HepG2 (cell line): ENCODE data around the gene TMCC1. TPM values are rescaled to one million over a fixed set of nuclear protein-coding genes. Genes with fewer than 3 reads are reported as not detected.
A peak's percentile ranks its signal among the peaks of the same experiment; 100 is the strongest.

Experiments
- CC2D1A ChIP-seq: sonication (generic); formaldehyde crosslinking; IDR thresholded peaks from 2 replicates; pipeline ENCODE4 v1.8.1; 2023; ENCODE audit warnings: mild to moderate bottlenecking, missing genetic modification reagents
- CHD4 ChIP-seq: fragments of 200-600 bp; sonication (generic); IDR thresholded peaks from 2 replicates; pipeline ENCODE4 v1.7.0; 2017; ENCODE audit warnings: mild to moderate bottlenecking, low read length, borderline replicate concordance
- EP300 ChIP-seq, 3 experiments: sonication (generic) in 1 of 3; formaldehyde crosslinking in 1 of 3; IDR thresholded peaks; 2 replicates each; pipeline versions ENCODE4 v1.5.1 to v1.6.1; 2011 to 2020; ENCODE audit warnings: low read depth in 2 of 3, low read length in 2 of 3, borderline replicate concordance in 1 of 3, improper control_type of control experiment in 1 of 3, mild to moderate bottlenecking in 1 of 3, missing genetic modification reagents in 1 of 3, moderate library complexity in 1 of 3
- HNRNPK ChIP-seq: fragments of 200-400 bp; formaldehyde crosslinking; IDR thresholded peaks from 2 replicates; pipeline ENCODE4 v1.6.1; 2018; ENCODE audit warnings: low read length, low read depth, moderate library complexity, mild to moderate bottlenecking; ENCODE audit not compliant: poor library complexity, severe bottlenecking
- KLF6 ChIP-seq: IDR thresholded peaks from 2 replicates; pipeline ENCODE4 v1.8.0; 2016; ENCODE audit warnings: missing biosample characterization, missing genetic modification reagents
- LCORL ChIP-seq, 2 experiments: fragments of 450-650 bp in 1 of 2; sonication (generic) in 1 of 2; formaldehyde crosslinking in 1 of 2; IDR thresholded peaks; 2 replicates each; pipeline versions ENCODE4 v1.5.0 to v1.6.1; 2017 to 2020; ENCODE audit warnings: antibody characterized with exemption in 1 of 2, missing genetic modification reagents in 1 of 2
- MIER2 ChIP-seq: IDR thresholded peaks from 2 replicates; pipeline ENCODE4 v1.6.1; 2016; ENCODE audit warnings: missing biosample characterization, missing genetic modification reagents
- MXD4 ChIP-seq: IDR thresholded peaks from 2 replicates; pipeline ENCODE4 v1.6.1; 2016; ENCODE audit warnings: mild to moderate bottlenecking, missing biosample characterization, missing genetic modification reagents
- NFKBIZ ChIP-seq: IDR thresholded peaks from 2 replicates; pipeline ENCODE4 v1.6.1; 2018; ENCODE audit warnings: missing genetic modification reagents, missing compliant biosample characterization
- RARG ChIP-seq: sonication (generic); formaldehyde crosslinking; IDR thresholded peaks from 2 replicates; pipeline ENCODE4 v1.4.0; 2020; ENCODE audit warnings: low read depth, mild to moderate bottlenecking, missing genetic modification reagents
- RXRB ChIP-seq: IDR thresholded peaks from 2 replicates; pipeline ENCODE4 v1.6.1; 2016; ENCODE audit warnings: borderline replicate concordance, missing genetic modification reagents, missing compliant biosample characterization
- ZFP37 ChIP-seq: sonication (generic); formaldehyde crosslinking; IDR thresholded peaks from 2 replicates; pipeline ENCODE4 v1.4.0; 2020; ENCODE audit warnings: missing genetic modification reagents, borderline replicate concordance
- ZFP82 ChIP-seq: sonication (generic); formaldehyde crosslinking; IDR thresholded peaks from 2 replicates; pipeline ENCODE4 v1.5.1; 2020; ENCODE audit warnings: mild to moderate bottlenecking, missing genetic modification reagents, borderline replicate concordance
- ZNF44 ChIP-seq: sonication (generic); formaldehyde crosslinking; IDR thresholded peaks from 2 replicates; pipeline ENCODE4 v1.5.1; 2020; ENCODE audit warnings: mild to moderate bottlenecking, missing genetic modification reagents
- ZNF562 ChIP-seq: sonication (generic); formaldehyde crosslinking; IDR thresholded peaks from 2 replicates; pipeline ENCODE4 v1.8.0; 2022; ENCODE audit warnings: missing genetic modification reagents, borderline replicate concordance
- polyA plus RNA-seq, 8 experiments: library from polyadenylated mRNA; depleted of rRNA in 3 of 8; stranded (reverse) in 7 of 8; unstranded in 1 of 8; fragments of >200 nt; fragmentation: Illumina TruSeq in 4 of 8; extraction: Trizol in 4 of 8; gene quantifications; 2 replicates each; pipeline versions ENCODE4 v1.2.1 to v1.2.3, GENCODE V29; 2011 to 2016; ENCODE audit warnings: low read depth in 4 of 8, missing spikeins in 1 of 8, mixed read lengths in 1 of 8; ENCODE audit not compliant: insufficient read depth in 1 of 8
- total RNA-seq, 5 experiments: library from RNA; depleted of rRNA; stranded (reverse); fragments of >200 nt; fragmentation: Illumina TruSeq; extraction: Trizol; gene quantifications; 2 replicates each; pipeline ENCODE4 v1.2.3, GENCODE V29; 2016; ENCODE audit warnings: low read depth in 1 of 5
- TF ChIP-seq, protein P1 (sequence below): sonication (generic); formaldehyde crosslinking; IDR thresholded peaks from one replicate; pipeline ENCODE4 v1.5.1; 2020; ENCODE audit warnings: mild to moderate bottlenecking, missing genetic modification reagents; ENCODE audit errors: not compliant biosample characterization
- TF ChIP-seq, protein P2 (sequence below): sonication (generic); formaldehyde crosslinking; IDR thresholded peaks from 2 replicates; pipeline ENCODE4 v1.8.0; 2022; ENCODE audit warnings: missing genetic modification reagents, mild to moderate bottlenecking, inconsistent platforms, borderline replicate concordance
- TF ChIP-seq, protein P3 (sequence below): sonication (generic); formaldehyde crosslinking; conservative IDR thresholded peaks from 2 replicates; pipeline ENCODE4 v1.5.0; 2020; ENCODE audit warnings: missing genetic modification reagents

The TMCC1 gene
- total and polyA plus RNA-seq, 2 of the 13 experiments (the other 11 are each of a cell fraction or from before 2014, with no cell fraction given), result 12.1 to 264 TPM

DNA sequence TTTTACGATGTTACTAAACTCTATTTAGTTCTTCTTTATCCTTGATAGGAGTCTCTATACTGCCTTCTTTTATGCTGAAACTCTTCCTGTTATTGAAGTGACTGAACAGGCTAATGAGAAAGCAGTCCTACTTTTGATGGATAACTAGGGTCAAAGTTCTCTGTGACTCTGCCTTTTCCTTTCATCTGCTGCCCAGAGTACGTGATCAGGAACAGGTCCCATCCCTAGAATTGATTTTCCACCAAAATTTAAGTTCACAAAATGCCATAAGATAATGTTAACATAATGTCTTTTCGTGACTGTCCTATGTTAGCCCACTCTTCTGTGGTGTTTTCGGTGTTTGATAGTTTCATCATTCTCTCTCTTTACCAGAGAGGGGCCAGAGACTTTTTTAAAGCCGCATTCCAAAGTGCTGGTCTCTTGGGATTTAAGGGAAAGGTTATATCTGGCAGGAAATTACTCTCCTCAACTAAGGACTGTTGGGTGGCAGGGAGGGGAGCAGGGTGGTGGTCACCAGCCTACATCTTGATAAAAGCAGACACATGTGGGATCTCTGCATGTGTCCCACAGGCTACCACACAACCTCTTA, 236.8 kb downstream of the TMCC1 start (continued):
- TF ChIP-seq LCORL (IDR thresholded peaks at IDR 0.05), result peak; percentile 93
- peak; percentile 99 for TF ChIP-seq LCORL (CRISPR knock-in tag; IDR thresholded peaks at IDR 0.05)
- no peak for TF ChIP-seq ZFP82 (CRISPR knock-in tag)
- TF ChIP-seq, protein P1, sequence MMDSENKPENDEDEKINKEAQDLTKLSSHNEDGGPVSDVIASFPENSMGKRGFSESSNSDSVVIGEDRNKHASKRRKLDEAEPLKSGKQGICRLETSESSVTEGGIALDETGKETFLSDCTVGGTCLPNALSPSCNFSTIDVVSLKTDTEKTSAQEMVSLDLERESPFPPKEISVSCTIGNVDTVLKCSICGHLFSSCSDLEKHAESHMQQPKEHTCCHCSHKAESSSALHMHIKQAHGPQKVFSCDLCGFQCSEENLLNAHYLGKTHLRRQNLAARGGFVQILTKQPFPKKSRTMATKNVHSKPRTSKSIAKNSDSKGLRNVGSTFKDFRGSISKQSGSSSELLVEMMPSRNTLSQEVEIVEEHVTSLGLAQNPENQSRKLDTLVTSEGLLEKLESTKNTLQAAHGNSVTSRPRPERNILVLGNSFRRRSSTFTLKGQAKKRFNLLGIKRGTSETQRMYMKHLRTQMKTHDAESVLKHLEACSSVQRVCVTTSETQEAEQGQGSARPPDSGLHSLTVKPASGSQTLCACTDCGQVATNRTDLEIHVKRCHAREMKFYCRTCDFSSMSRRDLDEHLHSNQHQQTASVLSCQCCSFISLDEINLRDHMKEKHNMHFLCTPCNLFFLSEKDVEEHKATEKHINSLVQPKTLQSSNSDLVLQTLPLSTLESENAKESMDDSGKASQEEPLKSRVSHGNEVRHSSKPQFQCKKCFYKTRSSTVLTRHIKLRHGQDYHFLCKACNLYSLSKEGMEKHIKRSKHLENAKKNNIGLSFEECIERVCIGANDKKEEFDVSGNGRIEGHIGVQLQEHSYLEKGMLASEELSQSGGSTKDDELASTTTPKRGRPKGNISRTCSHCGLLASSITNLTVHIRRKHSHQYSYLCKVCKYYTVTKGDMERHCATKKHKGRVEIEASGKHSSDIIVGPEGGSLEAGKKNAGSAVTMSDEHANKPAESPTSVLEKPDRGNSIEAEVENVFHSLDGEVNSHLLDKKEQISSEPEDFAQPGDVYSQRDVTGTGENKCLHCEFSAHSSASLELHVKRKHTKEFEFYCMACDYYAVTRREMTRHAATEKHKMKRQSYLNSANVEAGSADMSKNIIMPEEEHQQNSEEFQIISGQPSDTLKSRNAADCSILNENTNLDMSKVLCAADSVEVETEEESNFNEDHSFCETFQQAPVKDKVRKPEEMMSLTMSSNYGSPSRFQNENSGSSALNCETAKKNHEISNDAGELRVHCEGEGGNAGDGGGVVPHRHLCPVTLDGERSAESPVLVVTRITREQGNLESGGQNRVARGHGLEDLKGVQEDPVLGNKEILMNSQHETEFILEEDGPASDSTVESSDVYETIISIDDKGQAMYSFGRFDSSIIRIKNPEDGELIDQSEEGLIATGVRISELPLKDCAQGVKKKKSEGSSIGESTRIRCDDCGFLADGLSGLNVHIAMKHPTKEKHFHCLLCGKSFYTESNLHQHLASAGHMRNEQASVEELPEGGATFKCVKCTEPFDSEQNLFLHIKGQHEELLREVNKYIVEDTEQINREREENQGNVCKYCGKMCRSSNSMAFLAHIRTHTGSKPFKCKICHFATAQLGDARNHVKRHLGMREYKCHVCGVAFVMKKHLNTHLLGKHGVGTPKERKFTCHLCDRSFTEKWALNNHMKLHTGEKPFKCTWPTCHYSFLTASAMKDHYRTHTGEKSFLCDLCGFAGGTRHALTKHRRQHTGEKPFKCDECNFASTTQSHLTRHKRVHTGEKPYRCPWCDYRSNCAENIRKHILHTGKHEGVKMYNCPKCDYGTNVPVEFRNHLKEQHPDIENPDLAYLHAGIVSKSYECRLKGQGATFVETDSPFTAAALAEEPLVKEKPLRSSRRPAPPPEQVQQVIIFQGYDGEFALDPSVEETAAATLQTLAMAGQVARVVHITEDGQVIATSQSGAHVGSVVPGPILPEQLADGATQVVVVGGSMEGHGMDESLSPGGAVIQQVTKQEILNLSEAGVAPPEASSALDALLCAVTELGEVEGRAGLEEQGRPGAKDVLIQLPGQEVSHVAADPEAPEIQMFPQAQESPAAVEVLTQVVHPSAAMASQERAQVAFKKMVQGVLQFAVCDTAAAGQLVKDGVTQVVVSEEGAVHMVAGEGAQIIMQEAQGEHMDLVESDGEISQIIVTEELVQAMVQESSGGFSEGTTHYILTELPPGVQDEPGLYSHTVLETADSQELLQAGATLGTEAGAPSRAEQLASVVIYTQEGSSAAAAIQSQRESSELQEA (CRISPR knock-in tag), result no peak
- TF ChIP-seq HNRNPK, result no peak
- TF ChIP-seq ZNF44 (CRISPR knock-in tag), result no peak
- TF ChIP-seq CHD4, result no peak
- TF ChIP-seq, protein P2, sequence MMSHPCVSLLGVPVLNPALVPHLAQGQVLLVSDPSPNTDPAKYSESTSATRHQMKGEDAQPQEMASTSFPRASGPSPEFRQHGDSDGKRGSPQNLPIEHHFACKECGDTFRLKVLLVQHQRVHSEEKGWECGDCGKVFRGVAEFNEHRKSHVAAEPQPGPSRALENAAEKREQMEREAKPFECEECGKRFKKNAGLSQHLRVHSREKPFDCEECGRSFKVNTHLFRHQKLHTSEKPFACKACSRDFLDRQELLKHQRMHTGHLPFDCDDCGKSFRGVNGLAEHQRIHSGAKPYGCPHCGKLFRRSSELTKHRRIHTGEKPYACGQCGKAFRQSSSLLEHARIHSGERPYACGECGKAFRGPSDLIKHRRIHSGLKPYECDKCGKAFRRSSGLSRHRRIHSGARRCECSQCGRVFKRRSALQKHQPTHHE, result peak; percentile 50; the same call in 1 of the 2 replicates
- no peak for TF ChIP-seq ZNF562
- TF ChIP-seq, protein P3, sequence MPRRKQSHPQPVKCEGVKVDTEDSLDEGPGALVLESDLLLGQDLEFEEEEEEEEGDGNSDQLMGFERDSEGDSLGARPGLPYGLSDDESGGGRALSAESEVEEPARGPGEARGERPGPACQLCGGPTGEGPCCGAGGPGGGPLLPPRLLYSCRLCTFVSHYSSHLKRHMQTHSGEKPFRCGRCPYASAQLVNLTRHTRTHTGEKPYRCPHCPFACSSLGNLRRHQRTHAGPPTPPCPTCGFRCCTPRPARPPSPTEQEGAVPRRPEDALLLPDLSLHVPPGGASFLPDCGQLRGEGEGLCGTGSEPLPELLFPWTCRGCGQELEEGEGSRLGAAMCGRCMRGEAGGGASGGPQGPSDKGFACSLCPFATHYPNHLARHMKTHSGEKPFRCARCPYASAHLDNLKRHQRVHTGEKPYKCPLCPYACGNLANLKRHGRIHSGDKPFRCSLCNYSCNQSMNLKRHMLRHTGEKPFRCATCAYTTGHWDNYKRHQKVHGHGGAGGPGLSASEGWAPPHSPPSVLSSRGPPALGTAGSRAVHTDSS (CRISPR knock-in tag), result no peak
- no peak for TF ChIP-seq RARG (CRISPR knock-in tag)
- no peak for TF ChIP-seq CC2D1A (CRISPR knock-in tag)
- peak; percentile 61; the same call in 1 of the 2 replicates for TF ChIP-seq MIER2 (CRISPR knock-in tag)
- no peak for TF ChIP-seq KLF6
- 0 out of 2 replicates have a peak, but pooled peaks have one; percentile 43 for TF ChIP-seq NFKBIZ (CRISPR knock-in tag)
- TF ChIP-seq ZFP37 (CRISPR knock-in tag), result no peak
- peak in 1 of 2 experiments; percentile 91; a peak in 2 of 4 replicates for TF ChIP-seq EP300 (IDR thresholded peaks at IDR 0.05; ENCODE audit: low read depth in 2 of 2, low read length in 2 of 2)
- TF ChIP-seq EP300 (CRISPR knock-in tag; IDR thresholded peaks at IDR 0.05; ENCODE audit: borderline replicate concordance), result peak; percentile 68
- 0 out of 2 replicates have a peak, but pooled peaks have one; percentile 8 for TF ChIP-seq MXD4
- TF ChIP-seq RXRB (CRISPR knock-in tag), result peak; percentile 92
